ENCODE data around the gene SQSTM1.
"Not testable (repeated sequence)": the region's sequence is repeated elsewhere in the genome, so short reads cannot be mapped to it uniquely, and the experiment has no call there.

SQSTM1 gene

GRCh38 chr5:179827680-179828079 is 7.0 kb downstream of the SQSTM1 start:
- DNase-seq = no peak

- peak in 1 of 2 experiments; percentile 23 for DNase-seq
Observed at GRCh38 chr5:179828756-179829421, 8.2 kb downstream of the SQSTM1 start.

DNA sequence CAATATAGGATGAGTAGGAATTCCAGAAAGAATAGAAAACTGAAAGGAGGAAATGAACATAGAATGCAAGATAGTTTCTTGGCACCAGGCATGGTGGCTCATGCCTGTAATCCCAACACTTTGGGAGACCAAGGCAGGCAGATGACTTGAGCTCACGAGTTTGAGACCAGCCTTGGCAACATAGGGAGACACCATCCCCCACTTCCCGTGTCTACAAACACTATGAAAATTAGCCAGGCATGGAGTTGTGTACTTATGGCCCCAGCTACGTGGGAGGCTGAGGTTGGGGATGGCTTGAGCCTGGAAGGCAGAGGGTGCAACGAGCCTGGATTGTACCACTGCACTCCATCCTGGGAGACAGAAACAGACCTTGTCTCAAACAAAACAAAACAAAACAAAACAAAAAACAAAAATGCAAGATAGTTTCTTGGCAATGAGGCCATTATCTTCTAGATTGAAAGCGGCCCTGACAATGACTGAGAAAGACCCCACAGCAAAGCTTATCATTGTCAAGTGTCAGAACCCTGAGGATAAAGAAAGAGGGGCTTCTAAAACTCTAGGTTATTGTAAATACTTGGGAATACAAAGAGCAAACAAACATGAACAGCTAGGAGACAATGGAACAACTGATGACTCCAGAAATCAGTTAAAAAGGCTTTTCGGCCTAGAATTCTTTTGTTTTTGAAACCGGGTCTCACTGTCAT is 9.2 kb downstream of the SQSTM1 start:
- DNase-seq = no peak

GRCh38 chr5:179830818-179831468 is 10.2 kb downstream of the SQSTM1 start:
- no peak for DNase-seq

DNA sequence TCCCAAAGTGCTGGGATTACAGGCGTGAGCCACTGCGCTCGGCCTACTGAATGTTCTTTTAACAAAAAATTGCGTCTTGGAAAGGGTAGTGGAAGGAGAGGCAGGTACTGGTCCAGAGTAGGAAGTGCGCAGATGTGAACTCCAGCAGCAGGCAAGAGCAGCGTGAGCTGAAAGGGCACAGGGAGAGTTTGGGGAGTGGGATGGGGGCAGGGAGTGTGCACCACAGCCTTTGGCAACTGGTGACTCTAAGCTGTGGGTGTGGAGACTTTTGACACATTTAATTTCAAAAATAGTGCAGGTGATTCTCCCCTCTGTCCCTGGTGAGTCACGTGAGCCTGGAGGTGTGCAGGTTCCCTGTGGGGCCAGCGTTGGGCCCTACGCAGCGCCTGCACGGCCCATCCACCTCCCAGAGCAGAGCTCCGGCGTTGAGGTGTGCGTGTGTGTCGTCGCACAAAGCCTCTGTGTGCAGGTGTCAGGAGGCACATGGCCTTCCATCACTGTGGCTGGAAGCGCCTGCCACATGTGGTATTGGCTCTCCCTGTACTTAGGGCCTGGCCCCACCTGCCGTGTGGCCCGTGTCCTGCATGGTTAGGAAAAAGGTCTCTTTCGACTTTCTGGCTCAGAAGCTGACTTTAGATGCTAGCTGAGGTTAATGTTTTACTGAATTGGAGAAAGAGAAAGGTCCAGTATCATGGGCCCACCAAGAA is 11.5 kb downstream of the SQSTM1 start:
- DNase-seq = no peak

DNA sequence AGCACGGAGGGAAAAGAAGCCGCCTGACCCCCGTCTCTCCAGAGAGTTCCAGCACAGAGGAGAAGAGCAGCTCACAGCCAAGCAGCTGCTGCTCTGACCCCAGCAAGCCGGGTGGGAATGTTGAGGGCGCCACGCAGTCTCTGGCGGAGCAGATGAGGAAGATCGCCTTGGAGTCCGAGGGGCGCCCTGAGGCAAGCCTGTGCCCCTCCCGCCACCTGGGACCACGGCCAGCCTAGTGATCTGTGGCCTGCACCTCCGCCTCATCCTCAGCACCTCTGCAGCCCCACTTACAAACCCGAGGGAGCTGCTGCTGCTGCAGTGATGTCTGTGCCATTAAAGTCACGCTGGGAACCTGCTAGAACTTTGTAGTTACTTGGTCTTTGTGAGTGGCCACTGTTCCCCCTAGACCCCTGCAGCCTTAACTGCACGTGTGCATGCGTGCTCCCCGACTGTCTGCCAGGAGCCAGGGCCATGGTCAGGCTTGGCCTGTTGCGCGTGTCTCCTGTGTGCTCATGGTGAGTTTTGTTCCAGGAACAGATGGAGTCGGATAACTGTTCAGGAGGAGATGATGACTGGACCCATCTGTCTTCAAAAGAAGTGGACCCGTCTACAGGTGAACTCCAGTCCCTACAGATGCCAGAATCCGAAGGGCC is 12.5 kb downstream of the SQSTM1 start:
- DNase-seq = peak; percentile 25 to 75

GRCh38 chr5:179833709-179834070 is 13.0 kb downstream of the SQSTM1 start:
- no peak for DNase-seq

DNA sequence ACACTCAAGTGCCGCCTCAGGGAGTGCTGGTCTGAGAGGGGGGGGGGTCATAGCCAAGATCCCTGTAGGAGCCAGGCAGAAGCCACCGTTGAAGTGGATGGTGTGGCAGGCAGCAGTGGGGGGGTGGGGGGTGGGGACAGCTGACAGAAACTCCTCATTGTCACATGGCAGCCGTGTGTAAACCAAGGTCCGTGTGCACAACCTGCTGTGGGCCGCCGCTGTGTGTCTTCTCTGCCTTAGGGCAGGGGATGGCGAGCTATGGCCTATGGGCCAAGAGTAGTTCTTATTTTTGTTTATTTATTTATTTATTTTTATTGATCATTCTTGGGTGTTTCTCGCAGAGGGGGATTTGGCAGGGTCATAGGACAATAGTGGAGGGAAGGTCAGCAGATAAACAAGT is 13.4 kb downstream of the SQSTM1 start:
- no peak for DNase-seq

DNA sequence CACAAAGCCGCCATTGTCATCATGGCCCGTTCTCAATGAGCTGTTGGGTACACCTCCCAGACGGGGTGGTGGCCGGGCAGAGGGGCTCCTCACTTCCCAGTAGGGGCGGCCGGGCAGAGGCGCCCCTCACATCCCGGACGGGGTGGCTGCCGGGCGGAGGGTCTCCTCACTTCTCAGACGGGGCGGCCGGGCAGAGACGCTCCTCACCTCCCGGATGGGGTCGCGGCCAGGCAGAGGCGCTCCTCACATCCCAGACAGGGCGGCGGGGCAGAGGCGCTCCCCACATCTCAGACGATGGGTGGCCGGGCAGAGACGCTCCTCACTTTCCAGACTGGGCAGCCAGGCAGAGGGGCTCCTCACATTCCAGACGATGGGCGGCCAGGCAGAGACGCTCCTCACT is 14.2 kb downstream of the SQSTM1 start:
- DNase-seq = not testable (repeated sequence)

GRCh38 chr5:179836225-179837019 is 15.7 kb downstream of the SQSTM1 start:
- DNase-seq = no peak

DNA sequence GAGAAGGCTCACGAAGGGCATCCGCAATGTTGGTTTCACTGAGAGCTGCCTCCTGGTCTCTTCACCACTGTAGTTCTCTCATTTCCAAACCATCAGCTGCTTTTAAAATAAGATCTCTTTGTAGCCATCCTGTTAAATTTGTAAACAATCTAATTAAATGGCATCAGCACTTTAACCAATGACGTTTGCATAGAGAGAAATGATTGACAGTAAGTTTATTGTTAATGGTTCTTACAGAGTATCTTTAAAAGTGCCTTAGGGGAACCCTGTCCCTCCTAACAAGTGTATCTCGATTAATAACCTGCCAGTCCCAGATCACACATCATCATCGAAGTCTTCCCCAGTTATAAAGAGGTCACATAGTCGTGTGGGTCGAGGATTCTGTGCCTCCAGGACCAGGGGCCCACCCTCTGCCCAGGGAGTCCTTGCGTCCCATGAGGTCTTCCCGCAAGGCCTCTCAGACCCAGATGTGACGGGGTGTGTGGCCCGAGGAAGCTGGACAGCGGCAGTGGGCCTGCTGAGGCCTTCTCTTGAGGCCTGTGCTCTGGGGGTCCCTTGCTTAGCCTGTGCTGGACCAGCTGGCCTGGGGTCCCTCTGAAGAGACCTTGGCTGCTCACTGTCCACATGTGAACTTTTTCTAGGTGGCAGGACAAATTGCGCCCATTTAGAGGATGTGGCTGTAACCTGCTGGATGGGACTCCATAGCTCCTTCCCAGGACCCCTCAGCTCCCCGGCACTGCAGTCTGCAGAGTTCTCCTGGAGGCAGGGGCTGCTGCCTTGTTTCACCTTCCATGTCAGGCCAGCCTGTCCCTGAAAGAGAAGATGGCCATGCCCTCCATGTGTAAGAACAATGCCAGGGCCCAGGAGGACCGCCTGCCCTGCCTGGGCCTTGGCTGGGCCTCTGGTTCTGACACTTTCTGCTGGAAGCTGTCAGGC is 16.6 kb downstream of the SQSTM1 start:
- no peak for DNase-seq

DNA sequence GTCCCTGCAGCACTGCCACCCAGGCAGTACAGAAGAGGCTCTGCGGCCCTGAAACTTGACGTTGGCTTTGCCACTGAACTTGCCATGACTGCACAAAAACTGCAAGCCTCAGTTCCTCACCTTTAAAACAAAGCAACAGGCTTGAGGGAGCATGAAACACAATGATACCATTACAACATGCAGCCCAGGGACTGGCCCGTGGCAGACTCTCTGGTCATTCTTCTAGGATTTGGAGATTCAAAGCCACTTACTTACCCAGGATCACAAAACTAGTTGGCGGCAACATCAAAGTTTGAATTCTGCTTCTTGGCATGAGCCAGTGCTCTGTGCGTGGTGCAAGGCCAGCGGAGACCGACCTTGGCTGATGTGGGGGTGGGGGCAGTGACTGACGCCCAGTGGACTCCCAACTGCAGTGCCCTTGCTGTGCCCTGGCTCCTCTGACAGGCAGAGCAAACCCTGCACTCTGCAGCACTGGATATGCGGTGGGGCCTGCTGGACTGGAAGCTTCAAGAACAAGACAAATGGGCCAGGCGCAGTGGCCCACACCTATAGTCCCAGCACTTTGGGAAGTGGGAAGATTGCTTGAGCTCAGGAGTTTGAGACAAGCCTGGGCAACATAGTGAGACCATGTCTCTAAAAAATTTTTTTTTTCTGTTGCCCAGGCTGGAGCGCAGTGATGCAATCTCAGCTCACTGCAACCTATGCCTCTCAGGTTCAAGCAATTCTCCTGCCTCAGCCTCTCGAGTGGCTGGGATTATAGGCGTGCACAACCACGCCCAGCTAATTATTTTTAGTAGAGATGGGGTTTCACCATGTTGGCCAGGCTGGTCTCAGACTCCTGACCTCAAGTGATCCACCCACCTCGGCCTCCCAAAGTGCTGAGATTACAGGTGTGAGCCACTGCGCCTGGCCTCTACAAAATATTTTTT is 18.9 kb downstream of the SQSTM1 start:
- no peak for DNase-seq

DNA sequence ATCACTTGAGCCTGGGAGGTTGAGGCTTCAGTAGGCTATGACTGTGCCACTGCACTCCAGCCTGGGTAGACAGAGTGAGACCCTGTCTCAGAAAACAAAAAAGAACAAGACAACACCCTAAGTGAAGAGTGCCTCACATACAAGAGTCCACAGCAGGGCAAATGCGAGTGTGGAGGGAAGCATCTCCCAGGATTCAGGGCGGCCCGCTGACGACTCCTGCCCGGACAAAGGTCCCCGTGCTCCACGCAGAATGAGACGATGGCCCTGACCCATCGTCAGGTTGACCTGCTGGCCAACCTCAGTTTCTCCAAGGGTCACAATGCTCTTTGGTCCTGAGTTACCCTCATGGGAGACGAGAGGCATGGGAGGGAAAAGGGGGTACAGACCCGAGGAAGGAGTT is 19.6 kb downstream of the SQSTM1 start:
- DNase-seq = no peak

GRCh38 chr5:179840766-179841165 is 20.1 kb downstream of the SQSTM1 start:
- DNase-seq = no peak

DNA sequence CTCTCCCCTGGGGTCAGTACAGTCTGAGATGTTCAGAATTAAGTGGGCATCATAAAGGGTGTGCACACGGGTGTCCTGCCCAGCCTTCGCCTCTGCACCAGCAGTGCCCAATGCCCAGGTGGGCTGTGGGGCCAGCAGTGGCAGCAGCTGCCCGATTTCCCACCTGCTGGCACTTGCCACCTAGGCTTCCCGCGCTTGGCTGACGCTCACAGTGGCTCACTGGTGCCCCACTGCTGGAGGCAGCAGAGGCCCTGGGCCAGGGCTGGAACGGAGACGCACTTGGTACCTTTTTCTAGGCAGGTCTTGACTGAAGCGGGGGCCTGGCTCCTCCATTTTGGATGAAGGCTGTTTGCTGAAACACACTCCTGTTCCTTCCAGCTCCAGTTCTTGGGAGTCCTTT is 20.9 kb downstream of the SQSTM1 start:
- no peak for DNase-seq

DNA sequence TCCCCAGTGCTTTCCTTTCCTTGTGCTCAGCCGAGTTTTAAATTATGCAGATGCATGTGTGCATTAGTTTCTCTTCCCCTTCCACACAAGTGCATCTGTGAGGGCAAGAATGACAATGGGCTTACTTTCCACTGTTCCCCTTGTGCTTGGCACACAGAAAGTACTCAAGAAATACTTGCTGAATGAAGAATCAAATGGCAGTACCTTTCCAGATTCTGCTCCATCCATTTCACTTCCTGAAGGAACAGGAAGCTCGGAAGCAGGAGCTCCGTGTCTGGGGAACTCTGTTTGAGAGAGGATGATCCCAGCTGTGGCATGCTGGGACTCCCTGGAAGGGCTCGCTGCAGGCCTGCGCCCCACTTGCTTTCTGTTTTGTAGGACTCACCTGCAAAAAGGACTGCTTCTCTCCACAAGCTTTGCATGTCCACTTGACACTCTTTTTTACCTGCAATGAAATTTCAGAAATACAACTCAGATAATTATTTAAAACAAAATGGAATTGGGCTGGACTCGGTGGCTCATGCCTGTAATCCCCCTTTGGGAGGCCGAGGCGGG is 32.4 kb downstream of the SQSTM1 start:
- DNase-seq = no peak

GRCh38 chr5:179854356-179854755 is 33.7 kb downstream of the SQSTM1 start:
- no peak for DNase-seq

GRCh38 chr5:179858241-179858585 is 37.5 kb downstream of the SQSTM1 start:
- DNase-seq = peak; percentile 38 to 44

- peak; percentile 85 to 94 for DNase-seq
Observed at GRCh38 chr5:179858586-179859427, 38.1 kb downstream of the SQSTM1 start, which contains the start of gene MRNIP. TSS of gene MRNIP (minus strand) at chr5:179858817. CDS start at chr5:179858796, 21 bp downstream.

Data from NCI-H524 (cell line).